GM18511 (cell line): ENCODE results near the gene HIVEP3.
"Not testable (repeated sequence)": the region's sequence is repeated elsewhere in the genome, so short reads cannot be mapped to it uniquely, and the experiment has no call there.

Experiments
- ATAC-seq: cut with Tn5 transposase; IDR thresholded peaks from one replicate; pipeline ENCODE4 v1.9.1; 2021; ENCODE audit warnings: mild to moderate bottlenecking, moderate library complexity; ENCODE audit not compliant: unreplicated experiment

Gene HIVEP3

DNA sequence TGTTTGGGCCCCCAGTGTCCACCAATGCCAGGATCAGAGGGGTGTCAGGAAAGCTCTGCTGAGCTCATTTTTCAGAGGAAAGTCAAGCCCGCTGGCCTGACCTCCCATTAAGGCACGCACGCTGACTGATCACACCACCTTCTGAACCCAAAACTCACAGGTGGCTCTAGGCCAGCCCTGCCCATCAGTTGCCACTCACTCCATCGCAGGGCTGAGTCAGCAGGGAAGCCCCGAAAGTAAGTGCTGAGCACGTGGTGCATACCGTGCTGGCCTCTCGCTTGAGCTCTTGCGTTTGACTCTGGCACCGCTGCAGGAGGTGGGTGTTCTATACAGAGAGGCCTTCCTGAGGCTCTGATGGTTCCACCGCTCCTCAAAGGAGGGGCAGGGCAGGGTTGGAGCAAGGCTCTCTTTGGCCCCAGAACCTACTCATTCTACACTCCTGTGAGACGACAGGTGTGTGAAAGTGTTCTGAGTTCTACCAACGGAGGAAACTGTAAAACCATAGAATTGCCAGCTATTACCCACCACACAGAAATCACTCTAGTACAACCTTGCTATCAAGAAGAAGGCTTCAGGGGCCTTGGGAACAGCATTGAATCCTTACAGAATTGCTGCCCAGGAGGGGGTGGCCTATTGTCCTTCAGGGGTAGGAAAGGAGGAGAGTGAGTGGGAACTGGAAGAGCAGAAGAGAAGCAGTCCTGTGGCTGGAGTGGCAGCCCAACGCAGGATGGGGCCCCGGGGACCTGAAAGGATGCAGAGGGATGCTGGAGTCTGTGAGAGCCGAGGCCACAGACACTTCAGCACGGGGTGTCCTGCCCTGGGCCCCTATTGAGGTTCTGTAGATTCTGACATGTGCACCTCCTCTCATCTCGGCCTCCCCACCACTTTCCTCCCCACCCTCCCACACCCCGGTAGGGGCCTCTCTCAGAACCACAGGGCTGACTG is 219.5 kb downstream of the HIVEP3 start:
- ATAC-seq = peak; percentile 93

DNA sequence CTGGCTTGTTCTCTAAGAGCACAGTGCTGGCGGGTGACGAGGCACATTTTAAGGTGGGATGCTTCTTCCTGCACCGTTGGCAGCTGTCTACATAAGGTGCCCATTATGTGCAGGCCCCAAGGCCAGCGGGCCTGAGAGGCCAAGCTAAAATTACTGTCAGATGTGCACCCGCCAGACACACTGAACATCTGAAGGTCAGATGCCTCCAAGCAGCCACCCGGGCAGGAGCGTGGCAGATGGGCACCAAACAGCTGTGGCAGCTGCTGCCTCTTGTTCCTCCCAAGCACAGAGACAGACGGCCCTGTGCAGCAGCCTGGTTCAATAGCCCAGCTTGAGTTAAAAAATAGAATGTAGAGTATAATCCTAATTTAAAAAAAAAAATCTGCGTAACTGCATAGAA is 222.3 kb downstream of the HIVEP3 start:
- no peak for ATAC-seq

DNA sequence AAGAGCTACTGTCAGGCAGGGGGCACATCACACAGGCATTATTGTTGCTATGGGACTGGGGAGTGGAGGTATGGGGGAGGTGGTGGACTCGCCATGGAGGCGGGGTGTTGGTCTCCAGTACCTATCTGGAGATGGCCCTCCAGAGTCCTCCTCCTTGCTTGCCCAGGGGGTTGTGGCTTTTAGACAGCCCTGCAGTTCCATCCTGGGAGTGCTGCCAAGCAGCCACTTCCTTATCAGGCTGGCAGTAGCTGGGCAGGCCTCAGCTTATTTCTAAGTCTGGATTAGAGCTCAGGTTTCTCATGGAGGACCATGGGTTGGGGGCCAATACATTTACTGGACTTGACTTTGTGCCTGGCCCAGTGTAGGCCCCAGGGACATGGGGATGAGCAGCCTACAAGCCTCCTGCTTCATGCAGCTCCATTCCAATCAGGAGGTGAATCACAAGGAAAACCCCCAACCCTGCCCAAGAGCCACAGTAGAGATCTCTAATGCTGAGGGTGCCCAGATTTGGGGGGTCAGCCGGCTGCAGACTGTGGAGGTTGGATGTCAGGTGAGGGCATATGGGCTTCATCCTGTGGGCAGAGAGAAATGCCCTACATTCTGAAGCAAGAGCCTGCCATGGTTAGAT is 223.5 kb downstream of the HIVEP3 start:
- ATAC-seq = no peak

DNA sequence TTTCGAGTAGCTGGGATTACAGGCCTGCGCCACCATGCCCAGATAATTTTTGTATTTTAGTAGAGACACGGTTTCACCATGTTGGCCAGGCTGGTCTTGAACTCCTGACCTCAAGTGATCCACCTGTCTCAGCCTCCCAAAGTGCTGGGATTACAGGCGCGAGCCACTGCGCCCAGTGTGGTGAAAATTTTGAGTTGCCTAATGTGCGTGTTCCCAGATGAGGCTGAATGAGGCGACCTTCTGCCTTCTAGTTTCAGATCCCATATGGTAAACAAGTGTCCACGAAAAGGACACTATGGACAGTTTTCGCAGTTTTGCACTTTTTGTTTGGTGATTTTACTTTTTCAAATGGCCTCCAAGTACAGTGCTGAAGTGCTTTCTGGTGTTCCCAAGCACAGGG is 226.8 kb downstream of the HIVEP3 start:
- ATAC-seq = not testable (repeated sequence)

DNA sequence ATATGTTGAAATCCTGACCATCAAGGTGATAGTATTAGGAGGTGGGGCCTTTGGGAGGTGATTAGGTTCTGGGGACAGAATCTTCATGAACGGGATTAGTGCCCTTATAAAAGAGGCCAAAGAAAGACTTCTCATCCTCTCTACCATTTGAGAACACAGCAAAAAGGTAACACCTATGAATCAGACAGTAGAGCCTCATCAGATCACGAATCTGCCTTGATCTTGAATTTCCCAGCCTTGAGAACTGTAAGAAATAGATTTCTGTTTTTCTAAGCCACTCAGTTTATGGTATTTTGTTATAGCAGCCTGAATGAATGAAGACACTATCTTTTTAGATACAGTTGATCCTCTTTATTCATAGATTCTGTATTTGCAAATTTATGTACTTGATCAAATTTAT is 227.3 kb downstream of the HIVEP3 start:
- ATAC-seq = no peak

DNA sequence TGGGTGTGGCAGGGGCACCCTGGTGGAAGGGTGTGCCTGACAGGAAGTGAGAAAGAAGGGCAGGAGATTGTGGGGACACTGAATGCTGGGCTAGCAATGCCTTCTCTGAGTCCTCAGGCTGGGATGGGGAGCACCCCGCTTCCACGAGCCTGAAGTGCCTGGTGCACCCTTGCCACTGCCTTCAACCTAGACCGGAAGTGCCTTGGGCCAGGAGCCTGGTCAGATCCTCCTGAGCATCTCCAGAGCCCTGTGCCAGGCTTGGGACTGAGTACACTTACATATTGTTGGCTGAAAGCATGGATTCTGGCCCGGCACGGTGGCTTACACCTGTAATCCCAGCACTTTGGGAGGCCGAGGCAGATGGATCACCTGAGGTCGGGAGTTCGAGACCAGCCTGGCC is 228.4 kb downstream of the HIVEP3 start:
- ATAC-seq = no peak

DNA sequence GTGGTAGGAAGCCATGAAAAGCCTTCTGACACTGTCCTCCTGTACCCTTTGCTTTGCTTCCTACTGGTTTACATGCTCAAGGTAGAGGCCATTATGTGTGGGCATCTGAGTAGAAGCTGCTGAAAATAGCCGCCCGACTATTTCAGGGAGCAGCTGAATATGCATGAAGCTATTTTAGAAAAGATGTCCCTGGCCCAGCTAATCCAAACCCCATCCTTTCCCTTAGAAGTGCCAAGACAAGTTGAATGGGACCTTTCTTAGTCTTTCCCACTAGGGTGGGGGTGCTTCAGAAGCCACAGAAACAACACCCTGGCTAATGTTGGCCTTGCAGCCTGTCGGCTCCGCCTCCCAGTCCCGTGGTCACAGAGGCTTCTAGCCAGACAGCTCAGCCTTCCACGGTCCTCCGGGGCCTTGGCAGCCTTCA is 229.2 kb downstream of the HIVEP3 start:
- no peak for ATAC-seq

DNA sequence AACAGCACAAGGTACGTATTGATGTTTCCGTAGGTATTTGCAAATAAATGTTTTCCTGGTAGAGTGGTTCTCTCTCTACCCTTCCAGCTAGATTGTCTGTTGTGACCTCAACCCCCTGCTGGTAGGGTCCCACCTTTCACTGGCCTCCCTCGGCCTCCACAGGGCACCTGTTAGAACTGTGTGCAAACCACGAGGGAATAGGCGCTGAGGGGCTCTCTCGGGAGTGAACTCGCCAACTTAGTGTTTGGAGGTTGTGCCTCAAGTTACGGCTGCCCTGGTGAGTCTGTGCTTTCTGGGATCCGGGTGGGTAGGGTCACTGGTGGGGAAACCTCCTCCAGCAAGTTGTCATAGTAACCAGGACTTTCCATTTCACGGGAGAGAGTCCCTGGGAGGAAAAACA is 229.6 kb downstream of the HIVEP3 start:
- no peak for ATAC-seq

DNA sequence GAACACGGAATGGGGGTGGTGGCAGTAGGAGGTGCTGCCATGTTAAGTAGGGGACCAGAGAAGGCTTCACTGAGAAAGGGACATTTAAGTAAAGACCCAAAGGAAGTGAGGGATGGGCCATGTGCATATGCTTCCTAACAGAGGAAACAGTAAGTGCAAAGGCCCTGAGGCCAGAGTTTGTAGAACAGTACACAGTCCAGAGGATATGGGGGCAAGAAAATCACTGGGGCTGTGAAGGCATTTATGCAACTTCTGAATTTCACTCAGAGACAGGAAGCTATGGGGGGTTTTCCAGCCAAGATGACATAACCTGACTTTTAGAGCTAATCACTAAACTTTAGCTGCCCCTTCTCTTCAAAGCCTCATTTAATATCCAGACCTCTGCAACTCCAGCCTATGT is 231.7 kb downstream of the HIVEP3 start:
- no peak for ATAC-seq

DNA sequence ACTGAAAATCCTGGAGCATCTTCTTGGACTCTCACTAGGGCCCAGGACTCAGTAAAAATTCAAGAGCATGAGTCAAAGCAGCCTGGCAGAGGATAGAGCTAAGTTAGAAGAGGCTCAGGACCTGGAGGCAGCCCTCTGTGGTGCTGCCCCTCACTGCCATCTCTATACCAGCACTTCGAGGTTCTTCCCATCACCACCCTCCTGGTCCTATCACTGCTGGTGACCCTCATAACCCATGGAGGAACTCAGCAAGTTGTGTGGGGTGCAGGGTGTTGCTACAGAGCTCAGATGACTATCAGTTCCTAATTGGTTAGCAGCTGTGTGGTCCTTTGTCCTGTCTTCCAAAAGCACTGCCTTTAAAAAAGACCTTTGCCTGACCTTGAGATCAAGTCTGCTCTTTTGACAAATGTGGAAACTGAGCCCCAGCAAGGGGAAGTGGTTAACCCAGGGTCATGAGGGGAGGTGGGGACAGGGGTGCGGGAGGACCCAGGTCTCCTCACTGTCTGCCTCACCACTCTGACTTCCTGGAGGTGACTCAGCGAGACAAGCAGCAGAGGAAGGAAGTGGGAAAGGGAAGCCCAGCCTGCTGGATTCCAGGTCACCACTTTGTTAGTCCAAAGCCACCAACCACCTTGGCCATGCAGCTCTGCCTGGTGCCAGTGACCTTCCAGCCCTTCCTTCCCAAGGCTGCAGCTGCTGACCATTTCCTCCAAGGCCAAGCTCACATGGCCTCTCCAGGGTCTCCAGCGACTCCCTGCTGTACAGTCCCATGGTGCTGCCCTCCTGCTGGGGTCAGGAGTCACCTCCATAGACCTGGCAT is 234.8 kb downstream of the HIVEP3 start:
- no peak for ATAC-seq

DNA sequence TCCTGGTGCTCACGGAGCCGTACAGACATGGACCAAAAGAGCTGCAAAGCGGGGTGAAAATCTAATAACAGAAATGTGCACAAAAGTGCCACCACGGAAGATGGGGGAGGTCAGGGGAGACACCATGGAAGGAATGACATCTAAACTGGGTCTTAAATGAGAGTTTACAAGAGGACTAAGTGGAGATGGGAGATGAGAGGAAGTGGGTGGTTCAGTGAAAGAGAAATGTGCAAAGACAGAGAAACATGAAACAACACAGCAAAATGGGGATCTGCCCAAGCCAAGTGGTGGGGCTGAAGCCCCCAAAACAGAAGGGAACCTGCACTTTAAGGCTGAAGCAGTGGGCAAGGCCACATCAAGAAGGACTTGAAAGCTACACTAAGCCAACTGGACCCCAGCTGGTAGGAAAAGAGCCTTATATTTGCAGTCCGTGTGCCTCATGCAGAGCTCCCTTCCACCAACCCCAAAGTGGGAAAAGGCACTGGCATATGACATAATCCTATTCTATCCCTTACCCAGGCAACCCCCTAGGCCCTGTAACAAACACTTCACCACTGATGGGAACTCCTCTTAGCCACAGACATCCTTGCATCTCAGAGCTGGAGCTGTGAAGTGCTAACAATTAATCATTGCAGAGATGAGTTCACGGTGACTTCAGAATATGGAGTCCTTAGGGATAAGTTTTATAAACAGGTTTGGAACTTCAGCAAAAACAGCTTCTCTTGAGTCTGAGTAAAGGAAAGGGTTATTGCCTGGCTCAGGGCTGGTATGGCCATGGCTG is 235.7 kb downstream of the HIVEP3 start:
- no peak for ATAC-seq

DNA sequence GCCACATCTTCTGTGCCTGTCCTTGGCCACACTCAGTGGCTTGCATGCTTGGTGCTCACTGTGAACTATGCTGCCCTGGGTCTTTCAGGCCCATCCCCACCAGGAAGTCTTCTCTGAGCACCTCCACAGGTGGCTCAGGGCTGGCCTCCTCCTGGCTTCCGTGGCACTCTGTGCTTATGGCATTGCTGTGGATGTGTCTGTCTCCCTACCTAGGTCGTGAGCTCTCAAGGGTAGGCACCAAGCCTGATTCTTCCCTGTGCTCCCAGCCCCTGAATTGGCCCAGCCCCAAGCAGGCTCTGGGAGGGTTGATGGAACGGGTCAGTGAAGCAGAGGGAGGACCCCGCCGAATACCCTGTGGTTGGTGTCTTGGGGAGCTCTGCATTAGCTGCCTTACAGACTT is 236.6 kb downstream of the HIVEP3 start:
- no peak for ATAC-seq

DNA sequence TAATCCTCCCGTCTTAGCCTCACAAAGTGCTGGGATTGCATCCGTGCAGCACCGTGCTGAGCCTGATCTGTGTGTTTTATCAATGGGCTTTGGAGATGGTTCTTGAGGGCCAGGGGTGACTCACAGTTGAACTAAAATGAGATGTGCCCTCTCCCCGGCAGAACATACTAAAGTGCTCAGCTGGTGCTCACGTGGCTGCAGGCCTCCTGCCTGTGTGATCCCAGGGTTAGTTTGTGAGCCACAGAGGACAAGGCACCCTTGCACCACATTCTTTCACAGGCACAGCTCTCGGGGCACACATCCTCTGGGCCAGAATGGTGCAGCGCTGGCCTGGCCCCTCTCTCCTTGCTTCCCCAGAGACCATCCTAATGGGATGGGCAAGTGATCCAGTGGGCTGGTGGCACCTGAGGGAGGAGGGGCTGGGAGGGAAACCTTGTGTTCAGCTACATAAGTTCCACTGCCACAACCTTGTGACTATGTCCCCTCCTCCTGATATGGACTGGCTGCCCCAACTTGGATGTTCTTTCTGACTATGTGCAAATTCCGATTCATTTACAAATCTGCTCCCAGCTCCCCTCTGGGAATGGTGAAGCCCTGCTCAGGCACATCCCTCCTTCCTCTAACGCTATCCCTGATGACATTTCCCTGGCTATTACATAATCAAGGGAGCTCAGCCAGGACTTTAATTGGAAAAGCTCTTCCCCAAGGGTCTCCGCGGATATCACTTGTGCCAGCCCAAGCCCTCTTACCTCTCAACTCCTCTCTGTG is 237.2 kb downstream of the HIVEP3 start:
- ATAC-seq = no peak

DNA sequence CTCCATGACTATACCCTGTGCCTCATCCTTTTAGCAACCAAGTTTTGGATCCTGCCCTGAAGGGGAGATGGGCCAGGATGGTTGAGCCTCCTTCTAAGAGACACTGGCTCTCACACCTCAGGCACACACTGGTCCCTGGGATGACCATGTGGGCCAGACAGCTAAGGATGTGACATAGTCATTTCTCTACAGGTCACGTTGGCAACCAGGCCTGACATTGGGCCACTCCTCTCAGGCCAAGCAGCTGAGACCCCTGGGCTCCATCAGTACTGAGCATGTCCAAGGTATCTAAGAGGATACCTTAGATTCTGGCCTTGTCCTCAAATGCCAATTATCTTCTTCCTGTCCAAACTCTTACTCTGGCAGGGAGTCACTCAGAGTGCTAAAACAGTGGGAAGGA is 238.7 kb downstream of the HIVEP3 start:
- ATAC-seq = no peak

DNA sequence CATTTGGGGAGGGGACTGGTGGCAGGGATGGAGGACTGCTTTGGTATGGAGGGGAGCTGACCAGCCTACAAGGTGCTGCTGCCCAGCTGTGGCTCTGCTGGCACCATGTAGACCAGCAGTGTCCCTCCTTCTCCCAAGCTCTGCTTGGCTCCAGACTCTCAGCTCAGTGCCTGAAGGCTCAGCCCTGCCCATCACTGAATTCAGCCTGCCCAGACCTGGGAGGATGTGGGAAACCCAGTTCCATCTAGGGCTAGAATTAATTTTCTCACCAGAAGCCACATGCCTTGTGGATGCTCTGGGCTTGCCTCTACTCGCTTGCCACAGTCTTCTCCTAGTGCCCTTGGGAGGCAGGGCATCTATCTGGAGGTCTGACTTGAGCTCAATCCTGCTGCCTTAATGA is 239.2 kb downstream of the HIVEP3 start:
- ATAC-seq = no peak

DNA sequence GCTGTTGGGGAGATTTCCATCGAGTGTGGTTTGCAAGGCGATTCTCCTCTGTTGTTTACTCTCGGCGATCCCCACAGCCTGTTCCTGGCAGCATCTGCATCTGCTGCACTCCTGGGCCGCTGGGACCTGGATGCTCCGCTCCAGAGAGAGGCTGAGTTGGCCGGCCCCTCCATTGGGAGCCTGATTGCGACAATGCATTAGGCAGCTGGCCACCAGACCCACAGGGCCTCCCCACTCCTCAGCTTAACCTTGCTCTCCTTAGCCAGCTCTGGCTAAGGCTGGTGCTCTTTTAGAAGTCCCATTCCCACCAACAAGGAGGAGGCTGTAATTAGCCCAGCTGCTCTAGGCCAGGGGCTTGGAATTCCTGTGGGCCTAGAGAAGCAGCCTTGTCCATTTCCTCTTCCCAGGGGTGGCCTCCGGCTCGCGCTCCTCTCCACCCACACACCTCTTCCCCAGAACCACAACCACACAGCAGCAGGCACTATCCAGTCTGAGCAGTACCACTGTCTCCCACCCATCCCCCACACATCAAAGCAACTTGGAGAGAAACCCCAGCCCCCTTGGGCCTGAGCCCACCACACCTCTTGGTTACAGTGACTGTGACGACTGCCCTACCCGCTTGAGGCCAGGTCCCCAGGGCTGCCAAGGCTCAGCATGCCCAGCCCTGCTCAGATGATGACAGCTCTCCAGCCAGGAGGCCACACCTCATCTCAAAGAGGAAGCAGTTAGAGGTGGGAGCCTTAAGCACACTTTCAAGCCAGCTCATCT is 240.4 kb downstream of the HIVEP3 start:
- ATAC-seq = peak; percentile 72

DNA sequence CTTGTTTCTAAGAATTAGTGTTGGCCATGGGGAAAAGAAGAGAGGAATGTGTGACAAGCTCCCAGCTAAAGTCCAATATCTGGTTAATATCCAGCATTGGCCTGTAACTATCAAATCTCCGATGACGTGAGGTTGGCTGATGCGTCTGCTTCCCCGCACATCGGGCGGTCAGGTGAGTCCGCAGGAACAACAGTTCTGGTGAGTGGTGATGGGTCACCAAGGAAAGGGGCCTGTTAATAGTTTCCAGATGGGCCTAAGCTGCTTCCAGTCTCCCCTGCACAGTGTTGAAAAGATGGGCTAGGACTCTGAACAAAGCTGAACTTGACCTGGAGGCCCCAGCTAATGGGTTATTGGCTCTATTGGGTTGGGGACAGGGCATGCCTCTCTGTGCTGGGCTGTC is 241.1 kb downstream of the HIVEP3 start:
- ATAC-seq = no peak

DNA sequence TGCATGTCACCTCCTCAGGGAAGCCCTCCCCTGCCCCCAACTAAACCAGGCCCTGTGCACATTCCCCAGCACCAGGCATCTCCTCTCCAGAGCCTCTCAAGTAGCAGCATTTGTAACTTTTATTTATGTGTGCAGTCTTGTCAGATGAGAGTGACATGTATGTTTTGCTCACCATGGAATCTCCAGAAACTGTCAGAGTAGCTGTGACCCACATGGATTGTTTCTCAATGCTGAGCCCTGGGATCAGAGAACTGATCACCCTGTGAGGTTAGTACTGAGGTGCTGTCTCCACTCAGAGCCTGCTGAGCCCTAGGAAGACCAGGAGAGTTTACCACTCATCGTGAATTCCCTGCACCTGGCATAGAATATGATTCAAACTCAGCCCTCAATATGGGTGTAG is 243.3 kb downstream of the HIVEP3 start:
- ATAC-seq = no peak

DNA sequence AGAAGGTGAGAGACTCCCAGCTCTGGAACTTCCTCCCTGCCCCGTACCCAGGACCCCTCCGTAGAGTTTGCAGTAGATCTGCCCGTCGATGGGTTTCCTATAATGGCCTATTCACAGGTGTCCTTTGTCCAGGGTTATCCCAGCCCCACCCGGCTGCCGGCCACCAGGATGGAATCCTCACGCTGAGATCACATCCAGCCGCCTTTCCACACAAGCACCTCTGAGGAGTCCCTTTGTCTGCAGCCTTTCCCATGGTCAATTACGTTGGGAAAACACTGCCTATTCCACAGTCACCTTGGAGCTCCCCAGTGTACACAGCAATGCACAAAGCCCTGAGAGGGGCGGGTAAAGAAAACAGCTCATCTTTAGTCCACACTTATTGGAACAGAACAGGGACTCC is 244.2 kb downstream of the HIVEP3 start:
- ATAC-seq = no peak
